Measurements from ENCODE around the gene CFAP58.

Gene CFAP58

GRCh38 chr10:104416851-104417250, 63.2 kb downstream of the CFAP58 start:
- Mint-ChIP-seq H3K27ac (no peak overlapping the region), H3K4me1 (no peaks in the 10 kb centered on the region), H3K4me3 (no peak overlapping the region), H3K27me3 (peaks cover 17% of the 10 kb centered on the region), H3K9me3 (no peaks in the 10 kb centered on the region)
- ATAC-seq (no peak), DNase-seq (no peak)

GRCh38 chr10:104417637-104418292, 64.1 kb downstream of the CFAP58 start:
- H3K4me1 Mint-ChIP-seq, result no peaks in the 10 kb centered on the region
- peaks cover 17% of the 10 kb centered on the region for H3K27me3 Mint-ChIP-seq
- peak overlapping the region in 1 of 2 donors; percentile 16 for H3K27ac Mint-ChIP-seq
- ATAC-seq (no peak), DNase-seq (no peak)
- no peaks in the 10 kb centered on the region for H3K9me3 Mint-ChIP-seq
- no peak overlapping the region for H3K4me3 Mint-ChIP-seq

GRCh38 chr10:104424719-104425118, 71.1 kb downstream of the CFAP58 start:
- Mint-ChIP-seq H3K27ac (peak overlapping the region in 1 of 2 donors; percentile 10), H3K4me3 (no peak overlapping the region), H3K4me1 (no peaks in the 10 kb centered on the region), H3K9me3 (no peaks in the 10 kb centered on the region), H3K27me3 (no peaks in the 10 kb centered on the region)
- ATAC-seq (peak; percentile 87), DNase-seq (no peak)

- Mint-ChIP-seq H3K9me3 (no peaks in the 10 kb centered on the region), H3K4me1 (no peaks in the 10 kb centered on the region), H3K4me3 (no peak overlapping the region), H3K27ac (no peak overlapping the region), H3K27me3 (no peaks in the 10 kb centered on the region)
- ATAC-seq (no peak), DNase-seq (no peak)
Observed at GRCh38 chr10:104427989-104428388, 74.4 kb downstream of the CFAP58 start.

GRCh38 chr10:104429846-104430245, 76.2 kb downstream of the CFAP58 start:
- DNase-seq, result no peak
- Mint-ChIP-seq H3K27ac (no peak overlapping the region), H3K27me3 (no peaks in the 10 kb centered on the region), H3K4me1 (no peaks in the 10 kb centered on the region), H3K4me3 (no peak overlapping the region), H3K9me3 (no peaks in the 10 kb centered on the region)
- no peak for ATAC-seq

- no peak overlapping the region for H3K27ac Mint-ChIP-seq
- H3K27me3 Mint-ChIP-seq, result no peaks in the 10 kb centered on the region
- no peak for ATAC-seq
- no peaks in the 10 kb centered on the region for H3K4me1 Mint-ChIP-seq
- DNase-seq, result no peak
- no peaks in the 10 kb centered on the region for H3K9me3 Mint-ChIP-seq
- no peak overlapping the region for H3K4me3 Mint-ChIP-seq
Observed at GRCh38 chr10:104430360-104430759, 76.7 kb downstream of the CFAP58 start.

GRCh38 chr10:104433669-104434068, 80.0 kb downstream of the CFAP58 start:
- ATAC-seq (no peak), DNase-seq (no peak)
- Mint-ChIP-seq H3K27ac (no peak overlapping the region), H3K27me3 (no peaks in the 10 kb centered on the region), H3K9me3 (no peaks in the 10 kb centered on the region), H3K4me3 (no peak overlapping the region), H3K4me1 (no peaks in the 10 kb centered on the region)

- Mint-ChIP-seq H3K9me3 (no peaks in the 10 kb centered on the region), H3K4me1 (no peaks in the 10 kb centered on the region), H3K27me3 (no peaks in the 10 kb centered on the region), H3K27ac (no peak overlapping the region), H3K4me3 (no peak overlapping the region)
- ATAC-seq, result no peak
- DNase-seq, result no peak
Observed at GRCh38 chr10:104434601-104435000, 81.0 kb downstream of the CFAP58 start.

GRCh38 chr10:104435822-104436221, 82.2 kb downstream of the CFAP58 start:
- Mint-ChIP-seq H3K27ac (no peak overlapping the region), H3K4me3 (no peak overlapping the region), H3K9me3 (no peaks in the 10 kb centered on the region), H3K27me3 (no peaks in the 10 kb centered on the region), H3K4me1 (no peaks in the 10 kb centered on the region)
- ATAC-seq, result no peak
- no peak for DNase-seq

- Mint-ChIP-seq H3K27me3 (no peaks in the 10 kb centered on the region), H3K9me3 (no peaks in the 10 kb centered on the region), H3K4me1 (no peaks in the 10 kb centered on the region), H3K27ac (no peak overlapping the region), H3K4me3 (no peak overlapping the region)
- DNase-seq, result no peak
- no peak for ATAC-seq
Observed at GRCh38 chr10:104437226-104437625, 83.6 kb downstream of the CFAP58 start.

GRCh38 chr10:104440221-104440620, 86.6 kb downstream of the CFAP58 start:
- H3K4me1 Mint-ChIP-seq, result no peaks in the 10 kb centered on the region
- no peaks in the 10 kb centered on the region for H3K27me3 Mint-ChIP-seq
- no peak overlapping the region for H3K4me3 Mint-ChIP-seq
- no peaks in the 10 kb centered on the region for H3K9me3 Mint-ChIP-seq
- ATAC-seq, result no peak
- no peak overlapping the region for H3K27ac Mint-ChIP-seq
- no peak for DNase-seq

GRCh38 chr10:104441329-104442000, 87.8 kb downstream of the CFAP58 start:
- no peaks in the 10 kb centered on the region for H3K27me3 Mint-ChIP-seq

GRCh38 chr10:104445359-104445758, 91.7 kb downstream of the CFAP58 start:
- no peaks in the 10 kb centered on the region for H3K9me3 Mint-ChIP-seq
- ATAC-seq, result no peak
- no peak overlapping the region for H3K4me3 Mint-ChIP-seq
- H3K27me3 Mint-ChIP-seq, result peaks cover 24% of the 10 kb centered on the region
- no peak for DNase-seq
- no peak overlapping the region for H3K27ac Mint-ChIP-seq
- no peaks in the 10 kb centered on the region for H3K4me1 Mint-ChIP-seq

More at GRCh38 chr10:104441329-104442000, 87.8 kb downstream of the CFAP58 start:
- DNase-seq, result no peak
- Mint-ChIP-seq H3K27ac (no peak overlapping the region), H3K9me3 (no peaks in the 10 kb centered on the region), H3K4me1 (no peaks in the 10 kb centered on the region), H3K4me3 (no peak overlapping the region)
- ATAC-seq, result peak; percentile 59

GRCh38 chr10:104446151-104446550, 92.5 kb downstream of the CFAP58 start:
- Mint-ChIP-seq H3K27me3 (peaks cover 24% of the 10 kb centered on the region), H3K4me1 (no peaks in the 10 kb centered on the region), H3K9me3 (no peaks in the 10 kb centered on the region), H3K27ac (no peak overlapping the region), H3K4me3 (no peak overlapping the region)
- DNase-seq (no peak), ATAC-seq (no peak)

GRCh38 chr10:104447331-104447730, 93.7 kb downstream of the CFAP58 start:
- Mint-ChIP-seq H3K27ac (no peak overlapping the region), H3K27me3 (peaks cover 24% of the 10 kb centered on the region), H3K9me3 (no peaks in the 10 kb centered on the region), H3K4me1 (no peaks in the 10 kb centered on the region), H3K4me3 (no peak overlapping the region)
- no peak for ATAC-seq
- no peak for DNase-seq

GRCh38 chr10:104447906-104448305, 94.3 kb downstream of the CFAP58 start:
- peaks cover 24% of the 10 kb centered on the region for H3K27me3 Mint-ChIP-seq
- no peak for ATAC-seq
- no peak for DNase-seq
- no peak overlapping the region for H3K4me3 Mint-ChIP-seq
- no peaks in the 10 kb centered on the region for H3K4me1 Mint-ChIP-seq
- no peak overlapping the region for H3K27ac Mint-ChIP-seq
- H3K9me3 Mint-ChIP-seq, result no peaks in the 10 kb centered on the region

GRCh38 chr10:104449391-104449790, 95.8 kb downstream of the CFAP58 start:
- Mint-ChIP-seq H3K4me3 (no peak overlapping the region), H3K27me3 (peaks cover 24% of the 10 kb centered on the region), H3K9me3 (no peaks in the 10 kb centered on the region), H3K27ac (no peak overlapping the region), H3K4me1 (no peaks in the 10 kb centered on the region)
- ATAC-seq, result no peak
- no peak for DNase-seq

Data from stimulated activated naive CD8-positive, alpha-beta T cell treated with anti-CD3 and anti-CD28 coated beads, Interleukin-15, amount 100 ng/mL, for 72 hours (primary cell).